Stimulated activated CD8-positive, alpha-beta memory T cell treated with anti-CD3 and anti-CD28 coated beads, Interleukin-2, amount 100 ng/mL, for 48 hours (primary cell): ENCODE data around the gene CASK.
"Not testable (repeated sequence)": the region's sequence is repeated elsewhere in the genome, so short reads cannot be mapped to it uniquely, and the experiment has no call there.

Experiments
- DNase-seq, 2 donors: peaks; one replicate each; pipeline ENCODE4 v3.0.0-alpha.2; 2020; ENCODE audit warnings: low read depth in 2 of 2

Gene CASK

GRCh38 chrX:41734530-41734929 is 188.8 kb downstream of the CASK start:
- no peak for DNase-seq

- no peak for DNase-seq
Measured at GRCh38 chrX:41733939-41734338, 189.4 kb downstream of the CASK start.

GRCh38 chrX:41732260-41732659 is 191.1 kb downstream of the CASK start:
- no peak for DNase-seq

DNA sequence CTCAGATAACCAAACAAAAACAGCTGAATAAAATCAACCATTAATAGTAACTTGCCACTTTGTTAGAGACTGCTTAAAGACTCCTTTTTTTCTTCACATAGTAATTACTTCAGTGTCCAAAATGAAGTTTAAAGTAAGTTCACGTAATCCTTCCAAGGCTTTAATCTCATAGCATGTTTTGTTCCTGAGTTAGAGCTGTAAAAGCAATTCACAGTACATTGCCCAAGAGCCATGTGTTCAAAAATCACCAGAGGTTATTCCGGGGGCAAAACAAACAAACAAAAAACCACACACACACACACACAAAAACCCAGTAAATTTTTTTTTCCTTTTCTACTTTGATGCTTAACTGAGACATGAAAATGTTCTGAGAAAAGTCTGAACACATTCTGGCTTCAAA is 193.3 kb downstream of the CASK start:
- no peak for DNase-seq

- DNase-seq = no peak
Measured at GRCh38 chrX:41728125-41728524, 195.2 kb downstream of the CASK start.

DNA sequence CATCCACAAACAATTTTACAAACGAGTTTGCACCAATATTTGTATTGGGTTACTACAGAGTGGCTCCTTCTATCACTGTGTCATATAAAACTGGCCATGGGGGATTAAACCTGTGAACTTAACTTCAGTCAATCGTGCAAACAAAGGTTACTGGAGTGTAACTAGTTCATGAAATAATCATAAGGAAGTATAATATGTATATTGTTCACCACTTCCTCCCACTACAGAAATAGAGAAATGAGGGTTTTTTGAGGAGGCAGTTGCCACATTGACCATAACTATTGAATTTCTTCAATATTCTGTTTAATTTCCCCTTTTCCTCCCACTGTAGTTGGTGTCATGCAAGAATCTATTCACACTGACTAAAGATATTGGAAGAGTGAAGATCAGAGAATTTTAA is 199.5 kb downstream of the CASK start, which contains the start of gene GPR82:
Gene GPR82, plus strand, starts transcription at position 356 of the 400 bp plus-strand sequence. CDS start 2,846 bp downstream, outside the sequence.
- no peak for DNase-seq

GRCh38 chrX:41722816-41723618 is 200.3 kb downstream of the CASK start:
- no peak for DNase-seq

DNA sequence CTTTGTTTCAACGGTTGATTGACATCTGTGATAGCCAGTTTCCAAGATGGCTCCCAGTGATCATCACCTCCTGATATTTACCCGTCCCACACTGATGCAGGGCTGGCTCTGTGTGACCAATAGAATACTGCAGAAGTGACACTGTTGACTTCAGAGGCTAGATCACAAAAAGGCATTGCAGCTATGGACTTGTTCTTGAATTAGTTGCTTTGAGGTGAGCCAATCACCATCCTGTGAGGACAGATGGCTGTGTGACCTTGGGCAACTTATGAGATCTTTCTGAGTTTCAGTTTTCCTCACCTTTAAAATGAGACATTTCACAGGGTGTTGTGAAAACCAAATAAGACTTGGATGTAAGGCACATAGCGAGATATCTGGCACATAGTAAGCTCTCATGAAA is 201.1 kb downstream of the CASK start:
- DNase-seq = no peak

DNA sequence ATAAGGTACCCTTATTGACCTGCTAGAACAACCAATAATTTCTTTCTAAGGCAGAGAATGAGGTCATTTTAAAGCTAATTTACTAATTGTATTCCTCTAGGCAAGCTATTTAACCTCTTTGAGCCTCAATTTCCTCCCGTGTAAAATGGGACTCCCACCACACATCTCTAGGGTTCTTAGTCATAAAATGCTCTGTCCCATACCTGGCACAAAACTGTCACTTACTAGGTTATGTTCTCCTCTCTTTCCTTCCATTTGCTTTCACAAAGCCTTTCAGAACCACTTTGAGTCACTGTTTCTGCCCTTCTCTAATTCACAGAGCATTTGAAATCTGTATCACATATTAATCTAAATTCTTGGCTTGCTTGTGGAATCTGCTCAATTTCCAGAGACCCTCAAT is 201.8 kb downstream of the CASK start:
- no peak for DNase-seq

DNA sequence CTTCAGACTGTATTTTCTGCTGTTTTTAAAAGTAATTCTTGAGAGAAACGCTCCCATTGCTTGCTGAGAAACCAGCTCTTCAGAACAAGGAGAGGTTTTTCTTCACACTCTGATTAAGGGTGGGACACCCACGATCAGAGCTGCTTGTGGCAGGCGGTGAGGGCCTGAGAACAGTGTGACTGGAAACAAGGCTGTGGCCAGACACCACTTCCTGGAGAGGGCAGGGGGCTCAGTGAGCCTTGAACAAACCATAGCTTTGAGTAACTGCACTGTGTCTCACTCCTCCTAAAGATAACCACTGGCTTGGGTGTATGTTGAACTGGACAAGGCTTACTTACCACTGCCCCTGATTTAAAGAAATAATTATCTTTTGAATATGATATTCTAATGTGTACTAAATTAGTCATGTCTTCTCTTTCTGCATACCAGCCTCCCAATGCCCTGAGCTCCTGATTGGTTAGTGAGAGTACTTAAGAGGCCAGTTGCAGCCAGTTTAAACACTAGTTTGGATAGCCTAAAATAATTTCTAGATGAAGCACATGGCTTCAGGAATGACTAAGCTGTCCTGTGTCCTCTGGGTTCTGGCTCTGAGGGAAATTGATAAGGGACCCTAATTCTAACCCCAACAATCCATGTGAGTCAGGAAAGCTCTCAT is 203.1 kb downstream of the CASK start:
- peak; percentile 22 to 41 for DNase-seq

- DNase-seq = not testable (repeated sequence)
Measured at GRCh38 chrX:41719610-41720009, 203.7 kb downstream of the CASK start.

- DNase-seq = no peak
Measured at GRCh38 chrX:41718481-41719235, 204.7 kb downstream of the CASK start.

DNA sequence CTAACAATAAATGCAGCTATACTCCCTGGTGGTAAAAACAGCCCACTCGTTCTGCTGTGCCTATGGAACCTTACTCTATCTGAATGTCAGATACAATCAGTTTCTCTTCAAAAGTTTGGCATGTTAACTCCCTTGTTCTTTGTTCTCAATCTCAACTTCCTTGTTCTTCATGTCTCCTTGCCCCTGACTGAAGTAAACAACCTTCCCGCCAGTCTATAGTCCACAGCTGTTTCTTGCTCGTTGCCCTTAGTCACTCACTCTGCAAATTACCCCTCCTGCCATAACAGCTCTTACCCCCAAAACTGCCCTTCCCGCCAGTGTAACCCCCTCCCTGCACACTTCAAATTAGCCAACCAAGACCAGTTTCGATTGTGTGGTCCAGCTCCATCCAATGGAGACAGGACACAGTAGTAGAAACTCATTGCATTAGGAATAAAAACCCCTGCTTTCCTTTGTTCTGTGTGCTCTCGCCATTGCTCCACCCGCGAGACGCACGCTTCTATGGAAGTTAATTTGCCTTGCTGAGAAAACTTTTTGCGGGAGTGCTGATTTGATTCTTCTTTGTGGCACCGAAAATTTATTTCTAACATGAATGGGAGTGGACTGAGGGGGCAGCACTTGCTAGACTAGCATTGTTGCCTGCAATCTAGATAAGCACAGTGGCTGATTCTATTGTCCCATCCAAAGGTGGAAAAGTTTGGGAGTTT is 206.4 kb downstream of the CASK start:
- DNase-seq = no peak

DNA sequence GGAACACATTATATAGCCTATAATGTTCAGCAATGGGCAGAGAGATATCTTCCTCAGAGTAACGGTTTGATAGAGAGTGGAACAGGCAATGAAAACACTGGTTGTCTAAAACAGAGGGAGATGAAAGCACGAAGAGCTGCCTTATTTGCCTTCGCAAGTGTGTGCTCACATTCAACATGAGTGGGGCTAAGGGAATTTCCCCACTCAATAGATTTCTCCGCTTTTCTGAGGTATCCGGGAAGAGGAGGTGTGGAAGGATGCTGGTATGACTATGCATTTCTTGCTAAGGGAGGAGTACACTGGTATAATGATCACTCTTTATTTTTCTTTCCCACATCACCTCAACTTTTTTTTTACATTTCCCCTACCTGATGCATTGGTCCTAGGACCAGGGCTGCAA is 207.1 kb downstream of the CASK start:
- DNase-seq = no peak

DNA sequence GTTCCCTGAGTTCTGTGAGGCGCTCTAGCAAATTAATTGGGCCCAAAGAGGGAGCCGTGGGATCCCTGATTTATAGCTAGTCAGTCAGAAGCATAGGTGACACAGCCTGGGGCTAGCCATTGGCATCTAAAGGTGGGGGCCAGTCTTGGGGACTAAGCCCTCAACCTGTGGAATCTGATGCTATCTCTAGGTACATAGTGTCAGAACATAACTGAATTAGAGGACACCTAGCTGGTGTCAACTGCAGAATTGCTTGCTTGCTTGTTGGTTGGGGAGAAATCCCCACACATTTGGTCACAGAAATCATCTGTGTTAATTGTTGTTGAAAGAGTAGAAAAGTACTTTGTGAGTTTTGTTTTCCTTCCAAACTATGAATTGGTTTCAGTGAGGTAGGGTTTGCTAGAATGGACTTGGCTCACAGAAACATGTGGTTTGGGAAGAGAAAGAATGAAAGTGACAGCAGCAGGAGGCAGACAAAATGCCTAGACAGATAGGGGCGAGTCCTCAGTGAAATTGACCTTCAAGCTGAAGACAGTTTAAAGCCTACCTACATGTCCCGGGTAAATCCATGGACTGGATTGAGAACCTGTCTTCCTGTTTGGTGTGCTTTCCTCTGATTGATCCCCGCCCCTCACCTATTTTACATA is 212.2 kb downstream of the CASK start:
- no peak for DNase-seq

GRCh38 chrX:41708486-41708885 is 214.9 kb downstream of the CASK start:
- no peak for DNase-seq

- no peak for DNase-seq
Measured at GRCh38 chrX:41707218-41707617, 216.1 kb downstream of the CASK start.

DNA sequence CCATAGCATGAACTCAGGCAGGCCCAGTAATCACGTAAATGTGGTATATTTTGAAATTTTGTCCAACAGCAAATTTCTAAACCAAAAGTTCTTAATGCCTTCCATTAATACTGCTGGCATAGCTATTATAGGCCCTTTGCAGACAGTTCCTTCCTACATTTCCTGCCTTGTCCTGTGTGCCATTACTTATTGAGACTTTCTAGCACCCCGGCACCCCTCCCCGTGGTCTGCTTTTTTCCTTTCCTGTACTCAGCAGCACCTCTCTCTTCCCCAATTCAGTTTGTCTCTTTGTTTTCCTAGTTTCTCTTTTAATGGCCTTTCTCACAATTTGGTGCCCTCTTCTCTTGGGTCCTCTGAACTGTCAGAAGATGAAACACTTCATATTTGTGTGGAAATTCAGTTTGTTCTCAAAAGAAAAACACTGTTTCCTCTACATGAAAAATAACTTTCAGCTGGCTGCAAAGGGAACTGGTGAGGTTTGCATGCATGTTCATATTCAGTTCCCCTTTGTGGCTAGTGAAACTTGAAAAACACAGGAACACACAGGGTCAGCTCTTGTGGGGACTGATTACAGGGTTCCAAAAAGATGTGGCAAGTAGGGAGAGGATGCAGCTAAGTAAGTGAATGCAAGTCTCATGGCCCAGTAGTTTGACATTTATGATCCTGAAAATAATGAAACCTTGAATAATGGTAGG is 217.5 kb downstream of the CASK start:
- no peak for DNase-seq

GRCh38 chrX:41705042-41705441 is 218.3 kb downstream of the CASK start:
- DNase-seq = no peak

GRCh38 chrX:41703574-41704029 is 219.8 kb downstream of the CASK start:
- DNase-seq = no peak

- no peak for DNase-seq
Measured at GRCh38 chrX:41695426-41695825, 227.9 kb downstream of the CASK start.
